HL-60/S4 treated with retinoic acid at 250 ng/mL for 4 days and 3 days (cell line): ENCODE data around the gene ACACB.

Experiments used
- in situ Hi-C: fragments of 300-500 bp; cut with MboI; formaldehyde crosslinking; loops from 2 replicates; pipeline ENCODE4 v1.7.0; 2022; ENCODE audit warnings: low sequenced_read_pairs

The ACACB gene

GRCh38 chr12:109247831-109248654 lies 131.7 kb downstream of the ACACB start:
- in situ Hi-C loops, result no loop called here

GRCh38 chr12:109250523-109250922 lies 134.1 kb downstream of the ACACB start:
- in situ Hi-C loops, result no loop called here

- in situ Hi-C loops, result no loop called here
Observed at GRCh38 chr12:109252799-109253198, 136.4 kb downstream of the ACACB start.

GRCh38 chr12:109253913-109254544 lies 137.6 kb downstream of the ACACB start:
- in situ Hi-C loops, result no loop called here

GRCh38 chr12:109255377-109255776 lies 139.0 kb downstream of the ACACB start:
- in situ Hi-C loops, result no loop called here

- in situ Hi-C loops, result no loop called here
Observed at GRCh38 chr12:109256011-109256410, 139.6 kb downstream of the ACACB start.

GRCh38 chr12:109258201-109258600 lies 141.8 kb downstream of the ACACB start:
- in situ Hi-C loops, result no loop called here

- in situ Hi-C loops, result no loop called here
Observed at GRCh38 chr12:109258607-109259544, 142.5 kb downstream of the ACACB start.

GRCh38 chr12:109259545-109259895 lies 143.1 kb downstream of the ACACB start:
- in situ Hi-C loops, result no loop called here

- in situ Hi-C loops, result loop anchor here (10.0 kb wide), 1 partner anchor 124 kb away; no protein-coding TSS in a partner anchor
Observed at GRCh38 chr12:109261087-109261486, 144.7 kb downstream of the ACACB start.

GRCh38 chr12:109261939-109262338 lies 145.6 kb downstream of the ACACB start:
- in situ Hi-C loops, result loop anchor here (10.0 kb wide), 1 partner anchor 123 kb away; no protein-coding TSS in a partner anchor

- in situ Hi-C loops, result loop anchor here (10.0 kb wide), 1 partner anchor 121 kb away; no protein-coding TSS in a partner anchor
Observed at GRCh38 chr12:109263439-109263838, 147.1 kb downstream of the ACACB start.

GRCh38 chr12:109264095-109264942 lies 147.9 kb downstream of the ACACB start:
- in situ Hi-C loops, result loop anchor here (10.0 kb wide), 1 partner anchor 120 kb away; no protein-coding TSS in a partner anchor

- in situ Hi-C loops, result loop anchor here (10.0 kb wide), 1 partner anchor 120 kb away; no protein-coding TSS in a partner anchor
Observed at GRCh38 chr12:109264943-109265650, 148.7 kb downstream of the ACACB start.

GRCh38 chr12:109266106-109266879 lies 149.9 kb downstream of the ACACB start:
- in situ Hi-C loops, result loop anchor here (10.0 kb wide), 1 partner anchor 119 kb away; no protein-coding TSS in a partner anchor

- in situ Hi-C loops, result loop anchor here (10.0 kb wide), 1 partner anchor 117 kb away; no protein-coding TSS in a partner anchor
Observed at GRCh38 chr12:109267361-109267760, 151.0 kb downstream of the ACACB start.

GRCh38 chr12:109268896-109269295 lies 152.5 kb downstream of the ACACB start:
- in situ Hi-C loops, result loop anchor here (10.0 kb wide), 1 partner anchor 116 kb away; no protein-coding TSS in a partner anchor

GRCh38 chr12:109269428-109269827 lies 153.0 kb downstream of the ACACB start:
- in situ Hi-C loops, result loop anchor here (10.0 kb wide), 1 partner anchor 115 kb away; no protein-coding TSS in a partner anchor
